DOHH2 (cell line): ENCODE data around the gene NR1H4.
"Not testable (repeated sequence)": the region's sequence is repeated elsewhere in the genome, so short reads cannot be mapped to it uniquely, and the experiment has no call there.

ENCODE experiments used
- EZH2phosphoT487 ChIP-seq: fragments of 200-600 bp; sonication (generic); IDR thresholded peaks from 2 replicates; pipeline ENCODE4 v1.6.1; 2017; ENCODE audit warnings: borderline replicate concordance, mild to moderate bottlenecking, antibody characterized with exemption, low read length, moderate library complexity, mixed read lengths
- TF ChIP-seq, protein P1 (sequence below): fragments of 200-600 bp; sonication (generic); IDR thresholded peaks from one replicate; pipeline ENCODE4 v1.5.1; 2014; ENCODE audit warnings: antibody characterized with exemption, mild to moderate bottlenecking, low read depth, low read length; ENCODE audit not compliant: poor library complexity, severe bottlenecking

DNA sequence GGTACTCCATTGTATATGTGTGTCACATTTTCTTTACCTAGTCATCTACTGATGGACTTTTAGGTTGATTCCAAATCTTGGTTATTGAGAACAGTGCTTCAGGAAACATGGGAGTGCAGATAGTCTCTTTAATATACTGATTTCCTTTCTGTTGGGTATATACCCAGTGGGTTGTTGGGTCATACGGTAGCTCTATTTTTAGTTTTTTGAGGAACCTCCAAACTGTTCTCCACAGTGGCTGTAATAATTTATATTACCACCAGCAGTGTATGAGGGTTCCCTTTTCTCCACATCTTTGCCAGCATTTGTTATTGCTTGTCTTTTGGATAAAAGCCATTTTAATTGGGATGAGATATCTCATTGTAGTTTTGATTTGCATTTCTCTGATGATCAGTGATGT, 129.3 kb downstream of the NR1H4 start:
- TF ChIP-seq, protein P1, sequence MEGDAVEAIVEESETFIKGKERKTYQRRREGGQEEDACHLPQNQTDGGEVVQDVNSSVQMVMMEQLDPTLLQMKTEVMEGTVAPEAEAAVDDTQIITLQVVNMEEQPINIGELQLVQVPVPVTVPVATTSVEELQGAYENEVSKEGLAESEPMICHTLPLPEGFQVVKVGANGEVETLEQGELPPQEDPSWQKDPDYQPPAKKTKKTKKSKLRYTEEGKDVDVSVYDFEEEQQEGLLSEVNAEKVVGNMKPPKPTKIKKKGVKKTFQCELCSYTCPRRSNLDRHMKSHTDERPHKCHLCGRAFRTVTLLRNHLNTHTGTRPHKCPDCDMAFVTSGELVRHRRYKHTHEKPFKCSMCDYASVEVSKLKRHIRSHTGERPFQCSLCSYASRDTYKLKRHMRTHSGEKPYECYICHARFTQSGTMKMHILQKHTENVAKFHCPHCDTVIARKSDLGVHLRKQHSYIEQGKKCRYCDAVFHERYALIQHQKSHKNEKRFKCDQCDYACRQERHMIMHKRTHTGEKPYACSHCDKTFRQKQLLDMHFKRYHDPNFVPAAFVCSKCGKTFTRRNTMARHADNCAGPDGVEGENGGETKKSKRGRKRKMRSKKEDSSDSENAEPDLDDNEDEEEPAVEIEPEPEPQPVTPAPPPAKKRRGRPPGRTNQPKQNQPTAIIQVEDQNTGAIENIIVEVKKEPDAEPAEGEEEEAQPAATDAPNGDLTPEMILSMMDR = not testable (repeated sequence)
- not testable (repeated sequence) for TF ChIP-seq EZH2phosphoT487
